Measurements from ENCODE around the gene DCAF4. TPM values are rescaled to one million over a fixed set of nuclear protein-coding genes. Genes with fewer than 3 reads are reported as not detected.

DCAF4 gene
- total and polyA plus RNA-seq, 2 donors (not counting 1 experiment from before 2014, with no cell fraction given), result 10.2 to 20.7 TPM

DNA sequence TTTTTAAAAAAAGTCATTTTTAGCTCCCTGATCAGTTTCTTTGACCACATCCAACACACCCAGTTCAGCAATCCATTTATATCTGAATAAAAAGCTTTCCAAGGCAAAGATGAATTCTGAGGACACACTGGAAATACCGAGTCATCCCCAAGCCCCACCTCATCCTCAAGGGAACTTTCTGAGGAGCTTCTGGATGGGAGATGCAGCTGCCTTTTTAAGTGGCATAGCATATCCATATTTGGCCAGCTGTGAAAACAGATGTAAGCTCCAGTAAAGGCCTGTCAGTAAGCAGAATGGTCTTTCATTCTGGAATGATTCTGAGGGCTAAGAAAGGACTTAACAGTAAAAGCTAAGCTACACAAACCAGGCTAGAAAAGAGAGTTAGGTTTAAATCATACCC lies 82.2 kb downstream of the DCAF4 start:
- Histone ChIP-seq H3K4me3 (replicated peaks in 1 of 4; ENCODE audit: control extremely low read depth in 1 of 4, insufficient read depth in 1 of 4, low read depth in 3 of 4, low read length in 4 of 4) (no peak overlapping the region), H3K79me2 (ENCODE audit: control insufficient read depth, insufficient read depth, low read length) (no peaks in the 10 kb centered on the region), H2AFZ (ENCODE audit: low read length) (no peak overlapping the region), H3K9me3 (ENCODE audit: control insufficient read depth, insufficient read depth, low read depth, low read length) (no peaks in the 10 kb centered on the region), H4K20me1 (ENCODE audit: control insufficient read depth, extremely low read depth, insufficient read depth, low read length) (no peaks in the 10 kb centered on the region), H3K27ac (ENCODE audit: insufficient read depth, low read length) (no peak overlapping the region), H3K27me3 (ENCODE audit: control insufficient read depth, insufficient read depth, low read length) (no peaks in the 10 kb centered on the region), H3K36me3 (ENCODE audit: control insufficient read depth, insufficient read depth, low read length) (no peaks in the 10 kb centered on the region), H3K4me2 (ENCODE audit: extremely low read depth, insufficient read depth, low read length) (no peak overlapping the region), H3K4me1 (ENCODE audit: control insufficient read depth, extremely low read depth, insufficient read depth, low read length) (no peaks in the 10 kb centered on the region), H3K9ac (ENCODE audit: insufficient read depth, low read length) (no peak overlapping the region)
- no peak for TF ChIP-seq CTCF (conservative IDR thresholded peaks at IDR 0.05 in 1 of 2, IDR thresholded peaks at IDR 0.05 in 1 of 2; ENCODE audit: low read depth in 1 of 2, low read length in 2 of 2)
- TF ChIP-seq EZH2 (IDR thresholded peaks at IDR 0.05; ENCODE audit: low read length, missing control alignments), result no peak
- peak; percentile 75 to 81 for DNase-seq (ENCODE audit: low read depth in 2 of 2)

Other genes starting within 250 kb of the DCAF4 start
- 3.6 and 13.7 TPM in 2 replicates for gene DPF3, start 32.4 kb upstream of the DCAF4 start, total RNA-seq
- 7.6 and 11.1 TPM in 2 replicates for gene DPF3, start 32.4 kb upstream of the DCAF4 start, polyA plus RNA-seq
- gene ZFYVE1, start 100.6 kb downstream of the DCAF4 start, total RNA-seq, result 14.4 and 22.1 TPM in 2 replicates
- gene ZFYVE1, start 100.6 kb downstream of the DCAF4 start, polyA plus RNA-seq, result 14.9 and 18.8 TPM in 2 replicates
- 22.3 and 25.4 TPM in 2 replicates for gene RBM25, start 132.1 kb downstream of the DCAF4 start, total RNA-seq
- gene RBM25, start 132.1 kb downstream of the DCAF4 start, polyA plus RNA-seq, result 38.0 and 42.5 TPM in 2 replicates
- 53.4 and 53.7 TPM in 2 replicates for gene PSEN1, start 210.0 kb downstream of the DCAF4 start, total RNA-seq
- gene PSEN1, start 210.0 kb downstream of the DCAF4 start, polyA plus RNA-seq, result 21.2 and 22.0 TPM in 2 replicates